Measurements from ENCODE around the gene RNF181.
"Not testable (repeated sequence)": the region's sequence is repeated elsewhere in the genome, so short reads cannot be mapped to it uniquely, and the experiment has no call there.

Gene RNF181

DNA sequence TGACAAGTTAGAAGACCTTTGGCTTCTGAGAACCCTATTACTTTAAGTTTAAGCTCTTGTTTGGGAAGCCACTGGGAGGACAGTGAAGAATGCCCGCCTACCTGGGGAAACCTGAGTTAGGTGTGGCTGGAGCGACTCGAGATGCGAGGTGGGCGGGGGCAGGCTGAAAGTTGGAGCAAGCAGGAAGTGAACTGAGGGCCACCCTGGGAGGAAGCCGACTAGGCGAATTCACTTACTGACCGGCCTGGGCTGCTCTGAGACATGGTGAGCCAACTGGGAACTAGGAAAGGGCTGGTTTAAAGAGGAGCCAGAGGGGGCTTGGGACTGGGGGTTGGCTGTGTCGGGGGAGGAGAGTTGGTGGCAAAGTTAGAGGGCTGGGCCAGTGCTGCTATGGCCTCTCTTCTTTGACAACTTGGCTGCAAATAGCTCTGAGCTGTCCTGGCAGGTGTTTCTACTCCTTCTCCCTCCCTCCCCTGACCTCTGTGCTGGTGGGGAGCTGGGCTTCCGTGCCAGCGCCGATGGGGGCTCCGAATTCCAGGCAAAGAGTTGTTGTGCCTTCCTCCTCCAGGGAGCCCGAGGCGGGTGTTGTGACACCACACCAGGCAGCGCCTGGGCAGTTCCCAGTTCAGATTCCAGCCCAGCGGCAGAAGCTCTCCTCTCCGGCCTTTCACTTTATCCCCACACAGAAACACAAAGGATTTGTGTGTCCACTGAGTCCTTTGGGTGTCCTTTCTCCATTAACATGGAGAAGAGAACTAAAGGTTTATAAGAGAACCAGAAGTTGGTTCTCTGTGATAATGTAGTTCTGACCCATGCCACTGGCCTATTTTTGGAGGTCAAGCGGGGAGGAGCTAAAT is 17.9 kb upstream of the RNF181 start, which contains the start of gene VAMP8:
TSS of gene VAMP8 (plus strand) at position 201 of the 857 bp plus-strand sequence. CDS start at position 262, 61 bp downstream.
- DNase-seq: no peak

DNA sequence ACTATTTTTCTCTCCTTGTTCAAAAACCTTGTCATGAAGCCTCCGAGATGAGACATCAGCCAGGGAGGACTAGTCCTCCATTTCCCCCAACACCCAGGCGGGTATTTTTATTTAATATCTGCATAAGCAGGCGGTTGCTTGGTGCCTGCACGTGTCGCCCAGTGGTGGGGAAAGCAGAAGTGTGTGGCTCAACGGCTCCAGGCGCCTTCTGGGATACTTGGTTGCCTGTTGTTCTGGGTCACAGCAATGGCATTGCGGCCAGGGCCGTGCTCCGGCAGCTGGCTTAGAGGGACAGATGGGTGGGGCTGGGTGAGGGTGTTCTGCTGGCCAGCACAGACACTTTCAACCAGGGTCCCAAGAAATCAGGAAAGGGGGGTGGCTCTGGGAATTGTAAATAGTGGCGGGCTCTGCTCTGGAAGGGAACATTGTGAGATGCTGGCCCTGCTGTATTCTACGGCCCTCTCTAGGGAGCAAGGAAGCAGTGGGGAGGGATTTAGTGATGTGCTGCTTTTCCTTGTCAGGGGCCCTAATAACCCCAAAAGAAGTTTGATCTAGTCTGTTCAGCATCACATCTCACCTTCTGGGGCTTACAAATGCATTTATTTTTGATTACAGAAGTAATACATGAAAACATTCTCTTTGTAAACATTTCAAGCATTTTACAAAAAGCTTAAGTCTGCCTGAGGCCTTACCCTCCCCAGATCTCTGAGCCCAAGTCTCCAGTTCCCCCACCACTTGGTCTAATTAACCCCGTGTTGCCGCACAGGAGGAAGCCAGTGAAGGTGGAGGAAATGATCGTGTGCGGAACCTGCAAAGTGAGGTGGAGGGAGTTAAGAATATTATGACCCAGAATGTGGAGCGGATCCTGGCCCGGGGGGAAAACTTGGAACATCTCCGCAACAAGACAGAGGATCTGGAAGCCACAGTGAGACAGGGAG is 17.0 kb upstream of the RNF181 start:
- no peak for DNase-seq

DNA sequence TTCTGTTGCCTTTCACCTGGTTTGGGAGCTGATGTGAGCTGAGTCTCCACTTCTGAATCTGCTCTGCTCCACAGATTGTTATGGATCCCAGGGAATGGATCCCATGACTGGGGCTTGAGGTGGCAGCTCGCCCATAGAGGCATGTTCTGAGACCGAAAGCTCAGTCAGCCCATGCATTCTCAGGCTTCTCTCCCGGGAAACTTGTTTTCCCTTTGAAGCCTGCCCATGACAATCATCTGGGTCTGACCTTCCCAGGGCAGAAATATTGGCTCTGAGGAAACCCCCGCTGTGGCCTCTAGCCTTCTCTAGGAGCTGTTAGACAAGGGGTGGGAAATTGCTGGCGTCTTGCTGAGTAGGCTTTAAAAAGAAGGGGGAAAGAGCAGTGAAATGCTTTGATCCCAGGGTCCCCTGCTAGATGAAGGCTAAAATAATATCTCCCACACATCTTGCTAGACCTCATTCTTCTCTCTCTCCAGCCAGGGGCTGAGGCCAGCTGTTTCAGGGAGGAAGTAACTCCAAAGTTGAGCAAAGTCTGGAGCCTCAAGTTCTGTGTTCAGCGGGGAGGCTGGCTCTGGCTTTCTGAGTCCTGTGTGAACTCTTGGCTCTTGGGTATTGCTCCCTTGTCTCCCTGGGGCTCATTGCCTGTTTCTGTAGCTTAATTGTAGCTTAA is 16.1 kb upstream of the RNF181 start:
- no peak for DNase-seq

DNA sequence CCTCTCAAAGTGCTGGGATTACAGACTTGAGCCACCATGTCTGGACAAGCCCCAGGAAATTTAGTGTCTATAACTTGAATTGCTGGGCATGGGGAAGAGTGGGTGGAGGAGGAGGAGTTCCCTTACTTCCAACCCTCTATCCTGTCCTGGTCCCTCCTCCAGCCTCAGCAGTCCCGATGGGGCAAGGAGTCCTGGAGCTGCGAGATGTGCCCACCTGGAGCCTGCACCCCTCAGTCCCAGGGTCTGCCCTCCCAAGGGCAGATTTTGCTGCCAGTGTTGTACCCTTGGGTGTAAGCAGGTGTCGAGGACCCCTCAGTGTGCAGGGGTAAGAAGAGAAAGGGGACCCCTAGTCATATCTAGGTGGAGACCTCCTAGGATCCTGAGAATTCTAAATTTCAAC is 15.3 kb upstream of the RNF181 start:
- no peak for DNase-seq

DNA sequence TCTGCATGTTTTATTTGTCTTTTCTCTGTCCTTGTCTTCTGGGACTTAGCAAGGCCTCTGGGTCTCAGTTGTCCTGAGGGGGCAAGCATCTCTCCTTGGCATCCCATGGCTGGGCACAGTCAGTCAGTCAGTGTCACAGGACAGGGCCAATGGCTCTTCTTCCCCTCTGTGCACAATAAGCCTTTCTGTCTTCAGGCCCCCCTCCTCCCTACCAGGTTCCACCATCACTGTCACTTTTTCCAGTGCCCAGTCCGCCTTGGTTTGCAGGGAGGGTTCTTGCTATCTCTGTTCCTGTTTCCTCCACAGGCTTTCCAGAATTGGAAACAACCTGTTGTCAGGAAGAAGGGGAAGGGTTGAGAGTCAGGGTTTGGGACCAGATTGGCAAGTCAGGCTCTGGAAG is 13.1 kb upstream of the RNF181 start:
- no peak for DNase-seq

DNA sequence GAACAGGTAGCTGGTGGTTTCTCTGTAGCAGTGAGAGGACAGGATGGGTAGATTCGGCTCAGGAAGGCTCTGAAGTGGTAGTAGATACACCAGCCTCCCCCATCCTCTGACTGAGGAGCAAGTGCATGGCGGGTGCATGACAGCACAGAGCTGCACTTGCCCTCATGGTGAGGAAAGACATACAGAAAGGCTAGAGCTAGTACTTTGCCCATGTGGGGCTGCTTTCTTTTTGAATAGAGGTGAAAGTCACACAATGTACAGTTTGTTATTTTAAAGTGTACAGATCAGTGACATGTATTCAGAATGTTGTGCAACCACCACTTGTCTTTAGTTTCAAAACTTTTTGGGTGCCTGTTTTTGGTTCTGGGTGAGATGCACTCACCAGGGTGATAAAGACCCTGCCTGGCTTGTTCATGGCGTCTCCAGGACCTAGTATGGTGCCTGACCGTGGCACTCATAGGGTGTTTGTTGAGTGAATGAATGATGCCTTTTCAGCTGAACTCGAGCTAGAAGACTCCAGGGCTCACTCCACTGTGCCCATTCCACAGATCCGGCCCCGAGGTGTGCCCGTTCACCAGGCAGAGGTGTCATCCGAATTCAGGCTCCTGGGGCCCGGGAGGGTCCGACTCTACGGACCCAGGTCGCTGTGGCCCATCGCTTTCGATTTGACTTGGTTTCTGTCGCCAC is 11.7 kb upstream of the RNF181 start:
- DNase-seq: no peak

DNA sequence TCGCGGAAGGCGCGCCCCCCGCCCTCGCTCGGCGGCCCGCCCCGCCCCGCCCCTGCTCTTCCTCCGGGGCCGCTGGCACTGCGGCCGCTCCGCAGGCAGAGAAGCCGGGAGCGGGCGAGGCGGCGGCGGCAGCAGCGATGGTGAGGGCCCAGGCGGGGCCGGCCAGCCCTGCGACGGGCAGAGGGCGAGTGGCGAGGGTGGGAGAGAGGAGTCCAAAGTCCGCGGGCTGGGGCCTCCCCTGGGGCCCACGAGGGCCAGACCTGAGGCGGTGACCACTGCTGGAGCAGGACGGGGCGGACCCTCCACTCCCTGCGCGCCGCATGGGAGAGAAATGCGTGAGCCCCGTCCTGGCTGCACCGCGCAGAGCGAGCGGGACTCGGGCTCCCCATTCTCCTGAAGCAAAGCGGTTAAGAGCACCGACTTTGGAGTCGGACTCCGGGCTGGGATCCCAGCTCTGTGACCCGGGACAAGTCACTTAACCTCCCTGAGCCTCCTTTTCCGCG is 11.1 kb upstream of the RNF181 start, which contains the start of gene VAMP5:
TSS of gene VAMP5 (plus strand) at position 78 of the 503 bp plus-strand sequence. CDS start at position 138, 60 bp downstream.
- no peak for DNase-seq

DNA sequence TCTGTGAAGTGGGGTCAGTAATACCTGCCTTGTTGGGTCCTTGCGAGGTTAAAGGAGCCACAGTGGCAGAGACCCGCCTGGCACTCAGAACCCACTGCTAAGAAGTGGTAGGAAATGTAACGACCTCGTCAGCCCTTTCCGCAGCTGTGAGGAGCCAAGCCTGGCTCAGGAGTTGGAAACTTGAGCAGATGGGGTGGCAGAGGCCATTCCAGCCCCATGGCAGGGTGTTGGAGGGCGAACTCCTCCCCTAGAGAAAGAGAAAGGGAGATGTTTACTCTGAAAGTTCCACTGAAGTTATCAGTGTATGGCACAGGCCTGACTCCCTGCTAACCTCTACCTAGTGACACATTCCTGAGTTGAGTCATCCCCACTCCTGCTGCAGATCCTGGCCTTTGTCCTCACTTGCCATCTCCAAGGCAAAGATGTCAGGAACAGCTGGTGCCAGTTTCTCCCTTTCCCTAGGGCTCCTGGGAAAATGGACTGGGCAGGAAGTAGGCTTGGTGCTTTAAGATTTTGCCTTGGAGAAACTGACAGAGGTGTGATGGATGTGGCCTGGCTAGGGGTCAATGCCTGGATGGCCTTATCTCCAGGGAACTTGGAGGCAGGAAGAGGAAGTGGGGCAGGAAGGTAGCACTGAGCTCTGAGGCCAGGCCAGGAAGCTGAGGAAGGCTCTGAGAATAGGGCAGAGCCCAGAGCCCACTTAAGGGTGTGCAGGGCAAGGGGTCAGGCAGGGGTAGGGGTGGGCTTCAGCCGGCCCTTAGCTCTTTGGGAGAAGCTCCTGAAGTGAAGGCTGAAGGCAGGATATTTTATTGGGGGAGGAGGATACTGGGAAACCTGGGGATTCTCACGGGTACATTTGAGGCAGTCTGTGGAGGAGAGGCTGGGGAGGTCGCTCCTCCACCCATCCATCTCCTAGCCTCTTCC is 10.4 kb upstream of the RNF181 start:
- no peak for DNase-seq

DNA sequence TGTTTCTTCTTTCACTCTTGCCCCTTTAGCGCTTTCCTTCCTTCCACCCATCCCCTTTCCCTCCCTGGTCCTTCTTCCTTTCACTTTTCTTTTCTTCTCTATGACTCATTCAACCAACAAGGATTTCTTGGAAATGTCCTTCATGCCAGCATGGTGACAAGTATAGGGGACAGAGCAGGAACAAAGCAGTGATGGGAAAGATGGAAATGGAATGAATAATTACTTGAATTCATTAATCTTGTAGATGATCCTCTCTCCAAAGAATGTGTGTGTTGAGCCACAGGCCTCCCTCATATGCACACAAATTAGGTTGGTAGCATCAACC is 9.8 kb upstream of the RNF181 start:
- no peak for DNase-seq

DNA sequence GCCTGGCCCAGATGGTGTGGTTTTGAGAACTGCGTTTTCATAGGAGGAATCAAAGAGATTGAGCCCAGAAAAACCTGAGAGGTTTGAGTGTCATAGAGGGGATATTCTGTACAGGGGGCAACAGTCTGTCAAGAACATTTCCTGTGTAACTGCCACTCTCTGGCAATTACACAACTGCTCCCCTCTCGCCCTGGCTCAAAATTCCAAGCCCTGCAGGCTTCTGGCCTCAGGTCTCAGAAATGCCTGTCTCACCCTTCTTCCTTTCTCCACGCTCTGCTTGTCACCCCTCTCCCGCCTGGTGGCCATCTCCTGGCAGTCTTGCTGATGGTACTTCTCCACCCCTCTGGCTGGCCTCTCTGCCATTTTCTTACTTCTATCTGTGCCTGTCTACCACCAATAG is 7.3 kb upstream of the RNF181 start:
- no peak for DNase-seq

DNA sequence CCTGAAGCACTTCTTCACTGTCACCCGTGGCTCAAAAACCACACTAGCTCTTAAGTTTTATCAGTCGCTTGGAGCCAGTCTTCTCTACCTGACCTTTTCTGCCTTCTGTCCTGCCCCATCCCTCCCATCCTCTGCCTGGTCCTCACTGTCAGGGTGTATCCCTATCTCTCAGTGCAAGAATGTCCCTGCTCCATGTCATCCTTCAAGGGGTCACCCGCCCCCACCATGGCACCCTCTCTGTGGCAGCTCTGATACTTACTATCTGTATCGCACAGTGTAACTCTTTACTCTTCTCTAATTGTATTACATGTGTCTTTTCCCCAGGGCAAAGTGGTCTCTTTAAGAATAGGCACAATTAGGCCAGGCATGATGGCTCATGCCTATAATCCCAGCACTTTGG is 6.9 kb upstream of the RNF181 start:
- DNase-seq: no peak

DNA sequence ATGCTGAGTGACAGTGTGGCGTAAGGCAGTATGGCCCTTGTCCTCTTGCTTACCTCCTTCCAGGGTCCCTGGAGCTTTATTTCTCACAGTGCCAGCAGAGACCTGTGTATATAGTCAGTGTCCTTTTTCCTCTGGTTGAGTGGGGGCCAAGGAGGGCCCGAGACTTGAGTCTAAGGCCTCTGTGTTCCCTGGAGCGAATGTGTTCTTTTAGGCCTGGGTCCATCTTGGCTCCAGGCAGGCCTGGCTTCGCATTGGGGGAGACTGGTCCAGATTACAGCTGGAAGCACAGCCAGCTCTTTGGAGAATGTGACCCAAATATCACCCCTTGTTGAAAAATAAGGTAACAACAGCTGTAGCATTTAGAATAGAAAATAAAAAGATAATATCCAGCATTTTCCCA is 6.4 kb upstream of the RNF181 start:
- no peak for DNase-seq

DNA sequence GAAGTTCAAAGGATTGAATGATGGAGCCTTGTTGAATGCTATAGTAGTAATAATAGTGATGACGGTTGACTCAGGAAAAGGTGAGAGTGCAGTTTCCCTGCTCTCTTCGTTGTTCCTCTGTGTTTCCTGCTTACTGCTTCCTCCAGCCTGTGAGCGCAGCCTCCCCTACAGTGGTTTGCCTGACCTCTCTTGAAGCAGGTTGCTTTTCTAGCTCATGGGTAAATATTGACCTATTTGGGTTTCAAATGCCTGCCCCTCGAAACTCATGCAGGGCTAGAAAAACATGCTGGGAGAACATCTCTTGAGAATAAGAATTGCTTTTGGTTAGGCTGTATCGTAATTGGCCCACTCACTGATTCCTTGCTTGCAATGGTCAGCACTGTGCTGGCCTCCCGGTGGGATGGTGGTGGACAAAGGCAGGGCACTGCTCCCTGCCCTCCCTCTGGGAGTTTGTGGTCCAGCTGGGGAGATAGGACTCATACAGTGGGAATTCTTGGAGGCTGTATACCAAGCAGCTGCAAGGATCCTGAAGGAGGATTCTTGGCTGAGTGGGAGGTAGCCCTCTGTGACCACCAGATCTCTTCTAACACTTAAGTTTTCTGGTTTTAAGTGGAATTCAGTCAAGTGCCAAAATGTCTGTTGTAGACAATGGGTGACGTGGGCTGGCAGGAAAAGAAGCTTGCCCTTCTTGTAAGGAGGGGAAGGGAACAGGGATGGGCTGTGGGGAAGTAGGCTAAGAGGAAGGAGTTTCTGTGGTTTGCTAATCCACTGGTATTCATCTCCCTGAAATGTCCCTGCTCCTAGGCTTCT is 5.4 kb upstream of the RNF181 start:
- DNase-seq: no peak

DNA sequence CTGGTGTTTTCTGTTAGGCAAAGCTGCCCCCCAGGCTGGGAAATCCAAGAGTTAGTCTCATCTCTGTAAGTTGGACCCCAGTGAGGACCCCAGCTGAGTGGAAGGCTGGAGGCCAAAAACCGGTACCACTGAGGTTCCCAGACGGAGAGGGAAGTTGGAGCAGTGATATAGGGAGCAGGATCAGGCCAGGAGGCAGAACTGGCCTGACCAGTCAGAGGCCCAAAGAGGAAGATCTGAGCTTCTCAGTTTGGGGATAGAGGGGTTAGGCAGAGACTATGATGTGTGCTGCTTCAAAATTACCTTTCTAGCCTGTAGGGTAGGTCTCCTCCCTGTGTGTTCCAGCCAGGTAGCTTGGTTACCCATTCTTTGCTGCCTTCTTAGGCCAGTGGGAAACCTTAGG is 4.6 kb upstream of the RNF181 start:
- DNase-seq: no peak

DNA sequence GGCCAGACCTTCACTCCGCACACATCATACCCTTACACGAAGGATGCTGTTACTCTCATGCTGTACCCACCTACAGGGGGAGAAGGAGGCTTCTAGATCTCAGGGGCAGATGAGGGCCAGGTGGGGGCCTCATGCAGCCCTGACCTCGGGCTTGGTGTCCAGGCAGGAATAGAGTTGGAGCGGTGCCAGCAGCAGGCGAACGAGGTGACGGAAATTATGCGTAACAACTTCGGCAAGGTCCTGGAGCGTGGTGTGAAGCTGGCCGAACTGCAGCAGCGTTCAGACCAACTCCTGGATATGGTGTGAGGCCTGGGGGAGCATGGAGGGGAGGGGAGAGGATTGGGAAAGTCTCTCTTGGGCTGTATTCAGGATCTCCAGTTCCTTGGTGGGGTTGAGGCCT is 4.0 kb upstream of the RNF181 start:
- no peak for DNase-seq

DNA sequence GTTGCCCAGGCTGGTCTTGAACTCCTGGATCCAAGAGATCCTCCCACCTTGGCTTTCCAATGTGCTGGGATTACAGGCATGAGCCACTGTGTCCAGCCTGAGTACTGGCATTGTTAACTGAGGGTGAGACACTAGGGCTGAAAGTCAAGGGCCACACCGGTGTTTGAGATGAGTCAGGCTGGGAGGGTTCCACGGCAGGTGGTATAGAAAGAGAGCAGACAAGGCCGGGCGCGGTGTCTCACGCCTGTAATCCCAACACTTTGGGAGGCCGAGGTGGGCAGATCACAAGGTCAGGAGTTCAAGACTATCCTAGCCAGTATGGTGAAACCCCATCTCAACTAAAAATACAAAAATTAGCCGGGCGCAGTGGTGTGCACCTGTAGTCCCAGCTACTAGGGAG is 3.2 kb upstream of the RNF181 start:
- not testable (repeated sequence) for DNase-seq

DNA sequence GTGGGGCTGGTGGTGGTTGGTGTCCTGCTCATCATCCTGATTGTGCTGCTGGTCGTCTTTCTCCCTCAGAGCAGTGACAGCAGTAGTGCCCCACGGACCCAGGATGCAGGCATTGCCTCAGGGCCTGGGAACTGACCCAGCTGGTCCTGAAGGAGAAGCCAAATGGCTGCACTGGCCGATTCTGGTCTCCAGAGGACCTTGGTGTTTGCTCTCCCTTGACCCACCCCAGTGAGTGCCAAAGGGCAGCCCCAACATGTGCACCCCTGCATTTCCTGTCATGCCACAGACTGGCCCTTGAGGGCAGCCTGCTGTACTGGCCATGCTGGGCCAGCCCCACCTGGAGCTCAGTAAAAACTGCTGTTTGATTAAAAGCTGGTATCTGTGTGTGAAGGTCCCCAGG is 2.5 kb upstream of the RNF181 start:
- no peak for DNase-seq

DNA sequence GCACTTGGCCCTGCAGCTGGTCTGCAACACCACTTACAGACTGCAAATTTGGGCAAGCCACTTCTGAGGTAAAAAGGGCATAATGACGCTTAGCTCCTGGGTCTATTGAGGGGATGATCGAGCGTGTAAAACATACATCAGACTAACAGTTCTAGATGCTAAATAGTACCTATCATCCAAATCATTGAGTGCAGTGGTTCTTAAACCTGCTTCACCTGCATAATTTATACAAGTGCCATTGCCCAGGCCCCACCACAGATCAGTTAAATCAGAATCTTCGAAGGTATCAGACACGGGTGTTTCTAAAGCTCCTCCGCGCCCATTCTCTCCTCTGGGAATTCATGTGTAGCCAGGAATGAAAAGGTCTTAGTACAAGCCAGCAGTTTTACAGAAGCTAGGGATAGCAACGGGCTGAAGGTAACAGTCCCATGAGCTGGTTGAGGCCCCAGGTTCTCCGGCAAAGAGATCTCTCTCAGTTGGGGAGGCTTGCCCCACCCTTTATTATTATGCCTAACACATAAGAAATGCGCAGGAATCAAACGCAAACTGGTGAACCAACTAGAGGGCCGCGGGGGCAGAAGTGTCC is 737 bp upstream of the RNF181 start:
- no peak for DNase-seq

DNA sequence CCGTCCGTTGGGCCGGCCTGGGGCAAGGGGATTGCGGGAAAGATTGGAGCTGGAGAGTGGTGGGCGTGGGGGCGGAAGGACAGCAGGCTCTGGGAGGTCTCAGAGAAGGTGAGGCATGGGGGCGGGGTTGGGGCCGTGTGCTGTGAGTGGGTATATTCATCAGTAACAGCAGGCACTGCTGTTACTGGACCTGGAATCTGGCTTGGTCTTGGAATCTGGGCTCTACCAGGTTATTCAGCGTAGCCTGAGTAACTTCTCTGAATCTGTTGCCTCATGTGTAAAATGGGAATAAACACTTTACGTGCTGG is 435 bp downstream of the RNF181 start:
- DNase-seq: no peak

DNA sequence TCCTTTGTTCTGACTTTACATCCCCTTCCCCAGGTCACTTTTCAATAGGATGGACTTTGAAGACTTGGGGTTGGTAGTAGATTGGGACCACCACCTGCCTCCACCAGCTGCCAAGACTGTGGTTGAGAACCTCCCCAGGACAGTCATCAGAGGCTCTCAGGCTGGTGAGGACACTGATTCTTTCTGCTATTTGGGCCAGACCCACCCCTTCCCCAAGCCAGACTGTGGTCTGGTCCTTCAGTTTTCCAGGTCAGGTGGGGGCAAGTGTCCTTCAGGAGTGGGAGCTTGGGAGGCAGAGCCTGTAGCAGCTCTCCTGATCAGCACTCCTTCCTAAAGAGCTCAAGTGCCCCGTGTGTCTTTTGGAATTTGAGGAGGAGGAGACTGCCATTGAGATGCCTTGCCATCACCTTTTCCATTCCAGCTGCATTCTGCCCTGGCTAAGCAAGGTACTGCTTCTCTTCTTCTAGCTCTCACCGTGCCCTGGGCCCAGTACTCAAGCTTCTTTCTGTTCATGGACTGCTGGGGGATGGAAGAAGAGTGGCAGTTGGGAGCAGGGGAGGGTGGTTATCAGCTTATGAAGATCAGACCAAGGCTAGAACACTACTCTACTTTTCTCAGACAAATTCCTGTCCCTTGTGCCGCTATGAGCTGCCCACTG is 1.1 kb downstream of the RNF181 start:
- DNase-seq: no peak

Measured in NCI-H446 treated with DMSO at 0.1 percent for 48 hours (cell line).